CD8-positive, alpha-beta memory T cell (primary cell): ENCODE results near the gene PDIA6. TPM values are rescaled to one million over a fixed set of nuclear protein-coding genes. Genes with fewer than 3 reads are reported as not detected.

Experiments used
- CTCF ChIA-PET: fragments of 350-600 bp; sonication (Branson Sonifier 250); formaldehyde crosslinking; loops from one replicate; lab custom pipeline; 2021; ENCODE audit warnings: antibody characterized with exemption; lab: Charles Lee
- POLR2A ChIA-PET: fragments of 350-600 bp; sonication (Branson Sonifier 250); formaldehyde crosslinking; loops from one replicate; lab custom pipeline; 2021; ENCODE audit warnings: antibody characterized with exemption; lab: Charles Lee
- DNase-seq, 5 donors: peaks; one replicate each; pipeline versions ENCODE4 v3.0.0 to v3.0.0-alpha.2; 2020 to 2022; ENCODE audit warnings: mixed read lengths in 1 of 5
- H3K27ac ChIP-seq: one replicate; pipeline ENCODE4 v1.7.0; 2013; ENCODE audit warnings: low read depth, mild to moderate bottlenecking, low read length, moderate library complexity
- H3K27me3 ChIP-seq: 2 replicates; pipeline ENCODE4 v1.7.0; 2013; ENCODE audit warnings: low read length, mild to moderate bottlenecking; ENCODE audit not compliant: insufficient read depth, poor library complexity, severe bottlenecking
- H3K36me3 ChIP-seq: 2 replicates; pipeline ENCODE4 v1.7.0; 2013; ENCODE audit warnings: mild to moderate bottlenecking, low read length, moderate library complexity; ENCODE audit not compliant: insufficient read depth
- H3K4me1 ChIP-seq: 2 replicates; pipeline ENCODE4 v1.7.0; 2013; ENCODE audit warnings: mild to moderate bottlenecking, low read length, moderate library complexity; ENCODE audit not compliant: insufficient read depth
- H3K4me3 ChIP-seq: 2 replicates; pipeline ENCODE4 v1.7.0; 2013; ENCODE audit warnings: mild to moderate bottlenecking, low read length
- H3K9me3 ChIP-seq: 2 replicates; pipeline ENCODE4 v1.7.0; 2013; ENCODE audit warnings: mild to moderate bottlenecking, low read length
- H3K27ac Mint-ChIP-seq, 8 donors: one replicate each; pipeline ENCODE4 v1.8.0; 2020 to 2021; ENCODE audit warnings: mixed read lengths in 8 of 8, mild to moderate bottlenecking in 6 of 8, inconsistent platforms in 3 of 8, moderate library complexity in 3 of 8
- H3K27me3 Mint-ChIP-seq, 2 donors: one replicate each; pipeline ENCODE4 v1.8.0; 2020 to 2021; ENCODE audit warnings: mixed read lengths in 2 of 2, mild to moderate bottlenecking in 1 of 2, moderate library complexity in 1 of 2
- H3K36me3 Mint-ChIP-seq, 3 donors: one replicate each; pipeline ENCODE4 v1.8.0; 2020 to 2021; ENCODE audit warnings: mixed read lengths in 3 of 3, inconsistent platforms in 1 of 3, mild to moderate bottlenecking in 1 of 3
- H3K4me1 Mint-ChIP-seq, 3 donors: one replicate each; pipeline ENCODE4 v1.8.0; 2020 to 2021; ENCODE audit warnings: mixed read lengths in 3 of 3, inconsistent platforms in 1 of 3, mild to moderate bottlenecking in 1 of 3
- H3K4me3 Mint-ChIP-seq, 7 donors: one replicate each; pipeline ENCODE4 v1.8.0; 2020 to 2021; ENCODE audit warnings: mixed read lengths in 7 of 7, mild to moderate bottlenecking in 6 of 7, moderate library complexity in 4 of 7, inconsistent platforms in 2 of 7
- H3K9me3 Mint-ChIP-seq, 5 donors: one replicate each; pipeline ENCODE4 v1.8.0; 2020 to 2022; ENCODE audit warnings: mixed read lengths in 5 of 5, mild to moderate bottlenecking in 3 of 5, moderate library complexity in 2 of 5, inconsistent platforms in 1 of 5
- polyA plus RNA-seq: library from polyadenylated mRNA; unstranded; fragments of 300-500 nt; fragmentation: Illumina TruSeq; gene quantifications from one replicate; pipeline ENCODE4 v1.2.3, GENCODE V29; 2021
- total RNA-seq, 2 experiments: library from RNA; stranded (reverse); gene quantifications; one replicate each; pipeline ENCODE4 v1.2.3, GENCODE V29; 2021

The PDIA6 gene
- total and polyA plus RNA-seq, 3 experiments from 2014 or later = 158 to 181 (median 178) TPM

DNA sequence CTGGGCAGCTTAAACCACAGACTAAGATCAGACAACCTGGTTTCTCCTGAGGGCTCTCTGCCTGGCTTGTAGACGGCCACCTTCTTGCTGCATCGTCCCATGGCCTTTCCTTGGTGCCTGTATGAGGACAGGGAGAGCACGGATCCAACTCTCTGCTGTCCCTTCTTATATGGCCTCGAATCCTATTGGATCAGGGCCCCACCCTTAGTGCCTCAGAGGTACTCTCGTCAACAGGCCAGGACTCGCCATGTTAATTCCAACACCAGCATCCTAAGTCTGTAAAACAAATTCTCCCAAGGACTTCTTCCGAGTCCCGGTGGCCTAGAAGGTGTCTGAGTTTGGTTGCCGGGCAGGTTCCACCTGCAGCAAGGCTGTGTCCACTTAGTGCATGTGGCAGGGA lies 51.0 kb downstream of the PDIA6 start:
- ChIA-PET CTCF (no interaction called here), POLR2A (no interaction called here)
- no peaks in the 10 kb centered on the region for H3K9me3 ChIP-seq
- H3K4me1 ChIP-seq = no peaks in the 10 kb centered on the region
- H3K27ac Mint-ChIP-seq = no peak overlapping the region
- H3K9me3 Mint-ChIP-seq = peaks cover 0 to 2% (median 0%) of the 10 kb centered on the region in 5 donors
- H3K4me3 Mint-ChIP-seq = no peak overlapping the region
- no peaks in the 10 kb centered on the region for H3K36me3 ChIP-seq
- H3K4me1 Mint-ChIP-seq = no peaks in the 10 kb centered on the region
- no peaks in the 10 kb centered on the region for H3K27me3 ChIP-seq
- no peak overlapping the region for H3K4me3 ChIP-seq
- no peaks in the 10 kb centered on the region for H3K36me3 Mint-ChIP-seq
- H3K27me3 Mint-ChIP-seq = peaks cover 4 to 8% of the 10 kb centered on the region in 2 donors
- H3K27ac ChIP-seq = no peak overlapping the region
- DNase-seq = no peak

DNA sequence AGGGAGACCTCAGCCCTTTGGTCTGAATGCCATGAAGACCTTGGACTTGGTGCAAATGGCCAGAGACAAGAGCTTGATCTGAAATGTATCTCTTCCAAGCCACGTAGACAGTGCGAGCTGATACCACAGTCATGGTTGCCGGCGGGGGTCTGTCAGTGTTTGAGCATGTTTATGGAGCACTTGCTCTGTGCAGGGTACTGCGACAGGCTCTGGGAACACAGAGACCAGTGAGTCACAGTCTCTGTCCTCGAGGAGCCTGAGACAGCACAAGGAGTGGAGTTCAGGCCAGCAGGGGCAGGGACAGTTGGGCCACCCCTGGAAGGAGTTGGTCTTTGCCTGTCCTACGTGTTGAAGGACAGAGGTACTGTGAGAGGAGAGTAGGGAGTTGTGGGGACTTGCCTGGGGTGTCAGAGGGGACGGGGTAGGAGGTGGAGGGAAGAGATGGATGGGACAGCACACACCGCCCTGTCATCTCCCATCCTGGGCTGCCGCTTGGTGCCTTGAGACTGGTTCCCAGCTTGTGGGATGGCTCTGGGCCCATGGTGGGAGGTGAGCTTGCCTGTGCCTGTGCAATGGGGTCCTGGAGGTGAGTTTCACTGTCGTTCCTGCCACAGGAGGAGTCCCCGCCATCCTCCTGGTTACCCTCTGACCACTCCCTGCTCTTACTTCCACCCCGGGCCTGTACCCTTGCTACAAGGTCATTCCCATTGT lies 51.6 kb downstream of the PDIA6 start:
- no peaks in the 10 kb centered on the region for H3K36me3 ChIP-seq
- Mint-ChIP-seq H3K27ac (peak overlapping the region in 1 of 8 donors; percentile 38), H3K4me1 (no peaks in the 10 kb centered on the region), H3K9me3 (no peaks in the 10 kb centered on the region), H3K4me3 (no peak overlapping the region), H3K36me3 (no peaks in the 10 kb centered on the region), H3K27me3 (peaks cover 4 to 6% of the 10 kb centered on the region in 2 donors)
- H3K27ac ChIP-seq = no peak overlapping the region
- ChIA-PET CTCF (no interaction called here), POLR2A (no interaction called here)
- no peaks in the 10 kb centered on the region for H3K27me3 ChIP-seq
- H3K4me3 ChIP-seq = no peak overlapping the region
- H3K4me1 ChIP-seq = no peaks in the 10 kb centered on the region
- no peak for DNase-seq
- H3K9me3 ChIP-seq = no peaks in the 10 kb centered on the region

DNA sequence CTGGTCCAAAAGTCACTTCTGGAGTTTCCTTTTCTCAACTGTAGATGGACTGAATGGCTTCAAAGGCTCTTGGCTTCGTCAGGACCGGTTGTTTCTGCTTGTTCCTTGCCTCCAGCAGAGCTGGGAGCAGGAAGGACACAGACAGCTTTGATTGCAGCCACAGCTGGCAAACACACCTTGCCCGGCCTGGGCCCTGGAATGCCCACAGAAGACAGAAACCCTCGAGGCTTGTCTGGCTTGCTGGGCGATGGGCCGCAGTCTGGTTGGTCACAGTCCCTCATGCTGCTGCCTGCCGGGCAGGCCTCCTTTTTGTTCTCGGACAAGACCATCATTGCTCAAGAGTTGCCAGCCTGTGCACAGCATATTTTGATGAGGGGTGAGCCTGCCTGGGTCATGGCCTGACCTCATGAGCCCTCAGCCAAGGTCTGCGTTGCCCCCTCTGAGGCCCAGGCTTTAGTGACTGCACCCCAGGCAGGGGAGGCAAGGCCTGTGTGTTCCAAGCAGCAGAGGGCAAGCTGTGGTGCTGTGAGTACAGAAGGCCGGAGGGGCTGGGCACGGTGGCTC lies 53.4 kb downstream of the PDIA6 start:
- H3K4me3 ChIP-seq = no peak overlapping the region
- H3K27ac Mint-ChIP-seq = peak overlapping the region in 1 of 8 donors; percentile 74
- no peaks in the 10 kb centered on the region for H3K36me3 ChIP-seq
- no peaks in the 10 kb centered on the region for H3K9me3 ChIP-seq
- H3K27me3 Mint-ChIP-seq = peaks cover 4 to 8% of the 10 kb centered on the region in 2 donors
- no peak overlapping the region for H3K27ac ChIP-seq
- no peak overlapping the region for H3K4me3 Mint-ChIP-seq
- no peaks in the 10 kb centered on the region for H3K27me3 ChIP-seq
- H3K36me3 Mint-ChIP-seq = no peaks in the 10 kb centered on the region
- no peaks in the 10 kb centered on the region for H3K4me1 ChIP-seq
- ChIA-PET CTCF (no interaction called here), POLR2A (no interaction called here)
- no peaks in the 10 kb centered on the region for H3K4me1 Mint-ChIP-seq
- DNase-seq = no peak
- H3K9me3 Mint-ChIP-seq = no peaks in the 10 kb centered on the region

DNA sequence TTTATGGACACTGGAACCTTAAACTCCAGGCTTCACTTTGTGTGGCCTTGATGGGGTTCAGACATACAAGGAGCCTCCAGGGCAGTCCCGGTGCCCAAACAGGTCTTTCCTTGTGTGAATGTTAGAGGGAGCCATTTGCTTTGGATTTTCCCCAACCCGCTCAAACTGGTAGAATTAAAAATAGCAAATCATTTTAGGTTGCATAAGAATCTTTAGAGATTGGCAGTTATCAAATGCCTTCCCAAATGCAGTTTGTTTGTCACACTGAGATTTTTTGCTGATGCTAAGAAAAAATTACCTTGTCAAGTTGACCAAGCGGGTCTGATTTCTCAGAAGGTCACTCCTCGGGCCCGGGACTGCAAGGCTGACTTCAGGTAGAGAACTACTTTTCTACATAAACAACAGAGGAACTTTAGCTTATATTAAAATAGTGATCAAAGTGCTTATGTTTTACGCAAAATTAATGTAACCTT lies 54.7 kb downstream of the PDIA6 start:
- H3K27ac Mint-ChIP-seq = no peak overlapping the region

DNA sequence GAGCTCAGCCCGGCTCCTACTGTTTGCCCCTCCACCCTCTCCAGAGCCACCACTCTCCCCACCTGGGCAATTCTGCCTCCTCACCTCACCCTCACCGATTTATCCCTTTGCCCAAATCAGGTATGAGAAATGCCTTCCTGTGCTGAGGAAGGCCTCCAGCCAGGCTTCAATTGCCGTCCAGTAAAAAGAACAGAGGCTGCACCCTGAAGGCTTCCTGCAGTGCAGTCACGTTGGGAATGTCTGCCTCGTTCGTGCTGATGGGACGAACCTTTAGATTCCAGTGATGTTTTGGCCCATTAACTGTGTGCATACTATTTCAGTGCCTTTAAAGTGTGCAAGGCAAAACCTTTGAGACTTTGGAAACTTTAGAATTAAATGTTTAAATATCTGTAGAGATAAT lies 57.0 kb downstream of the PDIA6 start:
- H3K27me3 ChIP-seq = no peaks in the 10 kb centered on the region
- Mint-ChIP-seq H3K4me1 (no peaks in the 10 kb centered on the region), H3K27me3 (peaks cover 2 to 3% of the 10 kb centered on the region in 2 donors), H3K4me3 (no peak overlapping the region), H3K36me3 (no peaks in the 10 kb centered on the region), H3K27ac (no peak overlapping the region), H3K9me3 (no peaks in the 10 kb centered on the region)
- H3K27ac ChIP-seq = no peak overlapping the region
- ChIA-PET POLR2A (no interaction called here), CTCF (no interaction called here)
- H3K4me3 ChIP-seq = no peak overlapping the region
- no peaks in the 10 kb centered on the region for H3K36me3 ChIP-seq
- H3K4me1 ChIP-seq = no peaks in the 10 kb centered on the region
- no peak for DNase-seq
- no peaks in the 10 kb centered on the region for H3K9me3 ChIP-seq

More for the DNA sequence above, 54.7 kb downstream of the PDIA6 start:
- Histone ChIP-seq H3K4me3 (no peak overlapping the region), H3K4me1 (no peaks in the 10 kb centered on the region), H3K9me3 (no peaks in the 10 kb centered on the region), H3K36me3 (no peaks in the 10 kb centered on the region), H3K27ac (no peak overlapping the region), H3K27me3 (no peaks in the 10 kb centered on the region)
- peaks cover 2 to 3% of the 10 kb centered on the region in 2 donors for H3K27me3 Mint-ChIP-seq
- ChIA-PET CTCF (no interaction called here), POLR2A (no interaction called here)
- no peaks in the 10 kb centered on the region for H3K4me1 Mint-ChIP-seq
- H3K9me3 Mint-ChIP-seq = no peaks in the 10 kb centered on the region
- DNase-seq = no peak
- no peaks in the 10 kb centered on the region for H3K36me3 Mint-ChIP-seq
- no peak overlapping the region for H3K4me3 Mint-ChIP-seq

DNA sequence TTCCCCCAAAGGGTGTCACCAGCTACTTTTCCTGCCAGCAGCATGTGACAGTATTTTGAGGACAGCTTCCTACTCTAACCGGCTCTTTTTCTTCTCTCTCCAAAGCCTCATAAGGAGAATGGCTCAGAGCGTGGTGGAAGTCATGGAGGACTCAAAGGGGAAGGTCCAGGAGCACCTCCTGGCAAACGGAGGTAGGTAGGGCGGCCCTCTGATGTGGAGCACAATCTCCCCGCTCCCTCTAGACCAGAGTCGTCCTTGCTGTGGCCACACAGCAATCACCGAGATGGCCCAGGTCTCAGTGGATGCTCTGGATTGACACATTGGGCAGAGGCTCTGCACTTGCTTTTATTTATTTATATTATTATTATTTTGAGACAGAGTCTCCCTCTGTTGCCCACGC lies 58.7 kb downstream of the PDIA6 start:
- H3K36me3 ChIP-seq = no peaks in the 10 kb centered on the region
- no peak for DNase-seq
- Mint-ChIP-seq H3K36me3 (no peaks in the 10 kb centered on the region), H3K27me3 (peaks cover 2 to 6% of the 10 kb centered on the region in 2 donors), H3K9me3 (no peaks in the 10 kb centered on the region), H3K4me1 (no peaks in the 10 kb centered on the region), H3K27ac (no peak overlapping the region), H3K4me3 (no peak overlapping the region)
- no peak overlapping the region for H3K4me3 ChIP-seq
- H3K4me1 ChIP-seq = no peaks in the 10 kb centered on the region
- no peaks in the 10 kb centered on the region for H3K9me3 ChIP-seq
- no peak overlapping the region for H3K27ac ChIP-seq
- POLR2A ChIA-PET = no interaction called here
- CTCF ChIA-PET = no interaction called here
- H3K27me3 ChIP-seq = no peaks in the 10 kb centered on the region

DNA sequence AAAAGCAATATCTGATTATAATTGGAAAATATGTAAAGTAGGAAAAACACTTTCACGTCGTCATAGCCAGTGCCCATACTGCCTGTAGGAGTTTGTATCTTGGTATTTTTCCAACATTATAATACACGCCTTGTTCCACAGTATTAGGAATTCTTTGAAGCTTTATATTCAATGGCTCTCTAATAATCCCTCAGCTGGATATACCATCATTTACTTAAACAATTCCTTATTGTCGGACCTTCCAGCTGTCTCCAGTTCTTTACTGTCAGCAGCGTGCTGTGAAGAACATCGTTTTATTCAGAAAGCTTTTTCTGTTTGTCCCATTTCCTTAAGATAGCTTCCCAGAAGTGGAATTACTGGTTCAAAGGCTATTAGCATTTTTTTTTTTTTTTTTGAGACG lies 59.4 kb downstream of the PDIA6 start:
- Histone ChIP-seq H3K9me3 (no peaks in the 10 kb centered on the region), H3K4me1 (no peaks in the 10 kb centered on the region), H3K4me3 (no peak overlapping the region), H3K36me3 (no peaks in the 10 kb centered on the region), H3K27ac (no peak overlapping the region), H3K27me3 (no peaks in the 10 kb centered on the region)
- Mint-ChIP-seq H3K27ac (no peak overlapping the region), H3K27me3 (peaks cover 2 to 12% of the 10 kb centered on the region in 2 donors), H3K36me3 (no peaks in the 10 kb centered on the region), H3K4me3 (no peak overlapping the region), H3K4me1 (no peaks in the 10 kb centered on the region), H3K9me3 (no peaks in the 10 kb centered on the region)
- ChIA-PET POLR2A (no interaction called here), CTCF (no interaction called here)
- DNase-seq = no peak

DNA sequence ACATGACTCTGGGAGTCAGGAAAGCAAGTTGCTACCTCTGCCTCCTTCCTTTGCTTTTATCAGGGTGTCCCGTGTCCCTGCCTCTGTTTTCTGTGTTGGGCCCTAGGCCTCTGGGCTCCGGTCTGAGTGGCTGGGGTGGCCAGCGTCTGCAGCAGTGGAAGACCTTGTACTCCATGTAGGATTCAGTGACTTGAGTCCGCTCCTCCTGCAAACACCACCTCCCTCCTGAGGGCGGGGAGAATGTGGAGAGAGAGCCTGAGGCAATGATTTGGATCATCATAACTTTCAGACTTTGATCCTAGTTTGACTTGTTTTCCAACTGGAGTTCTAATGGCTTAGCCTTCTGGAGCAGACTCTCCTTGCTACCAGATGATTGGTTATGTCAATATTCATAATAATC lies 60.3 kb downstream of the PDIA6 start:
- Histone ChIP-seq H3K27ac (no peak overlapping the region), H3K27me3 (no peaks in the 10 kb centered on the region), H3K36me3 (no peaks in the 10 kb centered on the region), H3K9me3 (no peaks in the 10 kb centered on the region), H3K4me3 (no peak overlapping the region), H3K4me1 (no peaks in the 10 kb centered on the region)
- H3K4me3 Mint-ChIP-seq = no peak overlapping the region
- CTCF ChIA-PET = no interaction called here
- H3K9me3 Mint-ChIP-seq = no peaks in the 10 kb centered on the region
- peaks cover 0 to under 1% (median 0%) of the 10 kb centered on the region in 3 donors for H3K36me3 Mint-ChIP-seq
- no peak overlapping the region for H3K27ac Mint-ChIP-seq
- POLR2A ChIA-PET = no interaction called here
- H3K27me3 Mint-ChIP-seq = peaks cover 0 to 16% of the 10 kb centered on the region in 2 donors
- no peaks in the 10 kb centered on the region for H3K4me1 Mint-ChIP-seq
- no peak for DNase-seq
